Nephron (organoid): ENCODE results near the gene CTSE.

Experiments used
- H3K27ac Mint-ChIP-seq, 3 experiments: 2 replicates each; pipeline ENCODE4 v1.8.0; 2020; ENCODE audit warnings: mixed read lengths in 3 of 3, mild to moderate bottlenecking in 2 of 3, moderate library complexity in 1 of 3
- H3K27me3 Mint-ChIP-seq: 2 replicates; pipeline ENCODE4 v1.8.0; 2021; ENCODE audit warnings: low read depth, mild to moderate bottlenecking, moderate library complexity, mixed read lengths
- H3K36me3 Mint-ChIP-seq: 2 replicates; pipeline ENCODE4 v1.8.0; 2020; ENCODE audit warnings: low read depth, mixed read lengths
- H3K4me1 Mint-ChIP-seq: 2 replicates; pipeline ENCODE4 v1.8.0; 2020; ENCODE audit warnings: mixed read lengths
- H3K4me3 Mint-ChIP-seq, 3 experiments: 2 replicates each; pipeline ENCODE4 v1.8.0; 2020; ENCODE audit warnings: mild to moderate bottlenecking in 3 of 3, mixed read lengths in 3 of 3, moderate library complexity in 2 of 3
- H3K9me3 Mint-ChIP-seq: 2 replicates; pipeline ENCODE4 v1.8.0; 2020; ENCODE audit warnings: mixed read lengths
- TF ChIP-seq, protein P1 (sequence below), 3 experiments: fragments of 200-600 bp; sonication (generic); IDR thresholded peaks; one replicate each; pipeline ENCODE4 v1.5.0; 2021; ENCODE audit warnings: antibody characterized with exemption in 3 of 3; ENCODE audit not compliant: unreplicated experiment in 3 of 3

CTSE gene

DNA sequence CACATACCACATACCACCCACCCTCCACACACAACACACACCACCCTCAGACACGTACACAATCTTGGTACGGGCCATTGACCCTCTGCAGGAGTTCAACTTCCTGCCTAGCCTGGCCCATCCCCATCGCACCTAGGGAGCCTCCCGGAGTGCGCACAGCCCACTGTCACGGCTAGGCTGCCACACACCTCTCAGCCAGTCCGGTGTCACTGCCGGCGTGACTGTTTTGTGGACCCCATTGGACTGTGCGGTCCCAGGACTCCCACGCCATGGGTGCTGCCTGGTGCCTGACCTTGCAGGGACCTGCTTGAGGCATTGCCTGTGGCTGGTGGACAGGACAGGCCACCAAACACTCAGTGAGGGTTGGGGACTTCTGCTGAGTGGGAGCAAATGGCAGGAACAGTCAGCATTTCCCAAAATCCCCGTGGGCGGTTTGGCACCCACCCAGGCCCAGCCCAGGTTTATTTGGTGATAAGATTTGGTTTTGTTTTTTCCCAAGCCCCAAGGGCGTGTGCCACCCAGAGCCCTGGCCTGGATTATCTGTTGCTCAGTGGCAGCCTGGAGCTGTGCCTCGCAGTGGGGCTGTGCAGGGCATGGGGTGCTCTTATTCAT is 48.2 kb downstream of the CTSE start:
- no peaks in the 10 kb centered on the region for H3K9me3 Mint-ChIP-seq
- H3K27me3 Mint-ChIP-seq = peaks cover 5% of the 10 kb centered on the region
- H3K4me1 Mint-ChIP-seq = peaks cover 6% of the 10 kb centered on the region
- H3K4me3 Mint-ChIP-seq = no peak overlapping the region
- H3K27ac Mint-ChIP-seq = no peak overlapping the region
- TF ChIP-seq, protein P1, sequence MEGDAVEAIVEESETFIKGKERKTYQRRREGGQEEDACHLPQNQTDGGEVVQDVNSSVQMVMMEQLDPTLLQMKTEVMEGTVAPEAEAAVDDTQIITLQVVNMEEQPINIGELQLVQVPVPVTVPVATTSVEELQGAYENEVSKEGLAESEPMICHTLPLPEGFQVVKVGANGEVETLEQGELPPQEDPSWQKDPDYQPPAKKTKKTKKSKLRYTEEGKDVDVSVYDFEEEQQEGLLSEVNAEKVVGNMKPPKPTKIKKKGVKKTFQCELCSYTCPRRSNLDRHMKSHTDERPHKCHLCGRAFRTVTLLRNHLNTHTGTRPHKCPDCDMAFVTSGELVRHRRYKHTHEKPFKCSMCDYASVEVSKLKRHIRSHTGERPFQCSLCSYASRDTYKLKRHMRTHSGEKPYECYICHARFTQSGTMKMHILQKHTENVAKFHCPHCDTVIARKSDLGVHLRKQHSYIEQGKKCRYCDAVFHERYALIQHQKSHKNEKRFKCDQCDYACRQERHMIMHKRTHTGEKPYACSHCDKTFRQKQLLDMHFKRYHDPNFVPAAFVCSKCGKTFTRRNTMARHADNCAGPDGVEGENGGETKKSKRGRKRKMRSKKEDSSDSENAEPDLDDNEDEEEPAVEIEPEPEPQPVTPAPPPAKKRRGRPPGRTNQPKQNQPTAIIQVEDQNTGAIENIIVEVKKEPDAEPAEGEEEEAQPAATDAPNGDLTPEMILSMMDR (IDR thresholded peaks at IDR 0.05; ENCODE audit: unreplicated experiment in 3 of 3) = no peak
- no peaks in the 10 kb centered on the region for H3K36me3 Mint-ChIP-seq

DNA sequence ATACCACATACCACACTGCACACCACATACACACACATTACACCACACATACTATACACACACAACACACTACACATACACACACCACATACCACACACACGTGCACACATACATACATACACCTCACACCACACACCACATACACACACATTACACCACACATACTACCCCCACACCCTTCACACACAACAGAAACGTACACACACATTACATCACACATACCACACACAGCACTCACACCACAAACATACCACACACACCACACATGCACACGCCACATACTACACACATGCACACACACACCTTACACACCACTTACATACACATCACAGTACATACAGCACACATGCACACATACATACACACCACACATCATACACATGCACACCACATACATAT is 49.0 kb downstream of the CTSE start:
- peaks cover 5% of the 10 kb centered on the region for H3K27me3 Mint-ChIP-seq
- no peaks in the 10 kb centered on the region for H3K9me3 Mint-ChIP-seq
- H3K36me3 Mint-ChIP-seq = no peaks in the 10 kb centered on the region

DNA sequence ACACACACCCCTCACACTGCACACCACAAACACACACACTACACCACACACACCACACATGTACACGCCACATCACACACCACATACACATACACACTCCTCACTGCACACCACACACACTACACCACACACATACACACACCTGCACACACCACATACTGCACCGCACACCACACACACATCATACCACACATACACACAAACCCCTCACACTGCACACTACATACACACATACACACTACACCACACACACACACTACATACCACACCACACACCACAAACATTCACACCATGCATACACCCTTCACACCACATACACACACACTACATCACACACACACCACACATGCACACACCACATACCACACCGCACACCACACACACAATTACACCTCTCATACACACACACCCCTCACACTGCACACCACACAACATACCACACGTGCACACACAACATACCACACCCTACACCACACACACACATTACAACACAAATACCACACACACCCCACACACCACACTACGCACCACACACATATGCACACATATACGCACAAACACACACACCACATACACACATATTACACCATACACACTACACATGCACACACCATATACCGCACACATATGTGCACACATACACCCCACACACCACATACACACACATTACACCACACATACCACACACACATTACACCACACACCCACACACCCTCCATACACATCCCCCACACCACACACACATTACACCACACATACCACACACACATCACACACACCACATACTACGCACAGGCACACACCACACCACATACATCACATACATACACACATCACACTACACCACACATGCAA is 50.1 kb downstream of the CTSE start:
- TF ChIP-seq, protein P1 (IDR thresholded peaks at IDR 0.05; ENCODE audit: unreplicated experiment in 3 of 3) = no peak
- H3K27ac Mint-ChIP-seq = peak overlapping the region in 2 of 3 experiments; percentile 9 to 30
- no peaks in the 10 kb centered on the region for H3K9me3 Mint-ChIP-seq
- no peaks in the 10 kb centered on the region for H3K36me3 Mint-ChIP-seq
- H3K4me1 Mint-ChIP-seq = peaks cover 6% of the 10 kb centered on the region
- H3K27me3 Mint-ChIP-seq = peaks cover 5% of the 10 kb centered on the region
- H3K4me3 Mint-ChIP-seq = no peak overlapping the region

More for the DNA sequence above, 49.0 kb downstream of the CTSE start:
- TF ChIP-seq, protein P1 (IDR thresholded peaks at IDR 0.05; ENCODE audit: unreplicated experiment in 3 of 3) = no peak
- H3K27ac Mint-ChIP-seq = peak overlapping the region in 1 of 3 experiments; percentile 42
- H3K4me1 Mint-ChIP-seq = peaks cover 6% of the 10 kb centered on the region
- no peak overlapping the region for H3K4me3 Mint-ChIP-seq

DNA sequence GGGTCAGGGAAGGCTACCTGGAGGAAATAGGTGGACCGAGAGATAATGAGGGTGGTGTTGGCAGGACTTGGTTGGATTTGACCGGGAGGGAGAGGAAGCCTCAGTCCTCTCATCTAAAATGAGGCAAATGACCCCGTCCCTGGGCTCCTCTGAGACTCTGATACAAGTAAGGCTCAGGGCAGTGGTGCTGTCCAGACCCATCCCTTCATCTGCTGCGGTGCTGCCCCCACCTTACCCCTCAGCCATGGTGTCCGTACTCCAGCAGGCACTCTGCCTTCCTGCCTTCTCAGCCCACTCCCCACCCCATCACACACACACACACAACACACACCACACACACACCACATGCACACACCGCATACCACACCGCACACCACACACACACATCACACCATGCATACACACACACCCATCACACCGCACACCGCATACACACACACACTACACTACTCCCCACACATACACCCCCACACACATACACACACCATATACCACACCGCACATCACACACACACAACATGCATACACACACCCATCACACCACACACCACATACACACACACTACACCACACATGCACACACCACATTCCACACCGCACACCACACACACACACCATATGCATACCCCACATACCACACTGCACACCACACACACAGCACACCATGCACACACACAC is 51.1 kb downstream of the CTSE start:
- H3K27ac Mint-ChIP-seq = no peak overlapping the region
- H3K4me3 Mint-ChIP-seq = no peak overlapping the region

DNA sequence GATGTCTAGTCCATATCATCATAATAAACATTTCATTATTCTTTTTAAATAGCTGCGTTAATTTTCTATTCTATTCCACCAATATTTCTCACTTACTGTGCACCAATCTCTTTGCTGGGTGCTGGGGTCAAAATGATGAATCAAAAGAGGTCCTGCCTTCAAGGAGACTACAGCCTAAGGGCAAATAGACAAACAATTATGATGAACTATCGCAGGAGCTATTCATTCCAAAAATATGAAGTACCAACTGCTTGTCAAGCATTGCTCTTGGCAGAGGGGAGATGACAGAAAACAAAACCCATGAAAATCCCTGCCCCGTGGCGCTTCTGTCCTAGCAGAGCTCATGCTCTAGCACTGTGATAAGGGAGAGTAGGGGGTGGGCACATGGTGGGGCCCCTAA is 51.6 kb downstream of the CTSE start:
- Mint-ChIP-seq H3K4me3 (no peak overlapping the region), H3K36me3 (no peaks in the 10 kb centered on the region), H3K27me3 (peaks cover 5% of the 10 kb centered on the region), H3K9me3 (no peaks in the 10 kb centered on the region), H3K4me1 (peaks cover 4% of the 10 kb centered on the region), H3K27ac (no peak overlapping the region)
- TF ChIP-seq, protein P1 (IDR thresholded peaks at IDR 0.05; ENCODE audit: unreplicated experiment in 3 of 3) = no peak

More for the DNA sequence above, 51.1 kb downstream of the CTSE start:
- H3K27me3 Mint-ChIP-seq = peaks cover 5% of the 10 kb centered on the region
- TF ChIP-seq, protein P1 (IDR thresholded peaks at IDR 0.05; ENCODE audit: unreplicated experiment in 3 of 3) = no peak
- peaks cover 6% of the 10 kb centered on the region for H3K4me1 Mint-ChIP-seq
- H3K9me3 Mint-ChIP-seq = no peaks in the 10 kb centered on the region
- H3K36me3 Mint-ChIP-seq = no peaks in the 10 kb centered on the region
